HG03575 (cell line): Measurements from ENCODE around the gene NPAS2.

Experiments
- ATAC-seq: cut with Tn5 transposase; IDR thresholded peaks from one replicate; pipeline ENCODE4 v1.9.1; 2021; ENCODE audit not compliant: unreplicated experiment, insufficient number of reproducible peaks, low FRiP score; ENCODE audit errors: extremely low read depth

Gene NPAS2

DNA sequence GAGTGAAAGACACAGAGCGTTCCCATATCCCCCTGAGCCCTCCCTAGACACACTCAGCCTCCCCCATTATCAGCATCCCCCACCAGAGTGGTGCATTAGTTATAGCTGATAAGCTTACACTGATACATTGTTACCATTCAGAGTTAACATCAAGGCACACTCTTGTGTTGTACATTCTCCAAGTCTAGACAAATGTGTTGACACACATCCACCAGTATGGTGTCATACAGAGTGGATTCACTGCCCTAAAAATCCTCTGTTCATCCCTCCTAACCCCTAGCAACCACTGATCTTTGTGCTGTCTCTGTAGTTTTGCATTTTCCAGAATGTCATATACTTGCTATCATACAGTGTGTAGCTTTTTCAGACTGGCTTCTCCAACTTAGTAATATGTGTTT is 104.2 kb downstream of the NPAS2 start:
- no peak for ATAC-seq

DNA sequence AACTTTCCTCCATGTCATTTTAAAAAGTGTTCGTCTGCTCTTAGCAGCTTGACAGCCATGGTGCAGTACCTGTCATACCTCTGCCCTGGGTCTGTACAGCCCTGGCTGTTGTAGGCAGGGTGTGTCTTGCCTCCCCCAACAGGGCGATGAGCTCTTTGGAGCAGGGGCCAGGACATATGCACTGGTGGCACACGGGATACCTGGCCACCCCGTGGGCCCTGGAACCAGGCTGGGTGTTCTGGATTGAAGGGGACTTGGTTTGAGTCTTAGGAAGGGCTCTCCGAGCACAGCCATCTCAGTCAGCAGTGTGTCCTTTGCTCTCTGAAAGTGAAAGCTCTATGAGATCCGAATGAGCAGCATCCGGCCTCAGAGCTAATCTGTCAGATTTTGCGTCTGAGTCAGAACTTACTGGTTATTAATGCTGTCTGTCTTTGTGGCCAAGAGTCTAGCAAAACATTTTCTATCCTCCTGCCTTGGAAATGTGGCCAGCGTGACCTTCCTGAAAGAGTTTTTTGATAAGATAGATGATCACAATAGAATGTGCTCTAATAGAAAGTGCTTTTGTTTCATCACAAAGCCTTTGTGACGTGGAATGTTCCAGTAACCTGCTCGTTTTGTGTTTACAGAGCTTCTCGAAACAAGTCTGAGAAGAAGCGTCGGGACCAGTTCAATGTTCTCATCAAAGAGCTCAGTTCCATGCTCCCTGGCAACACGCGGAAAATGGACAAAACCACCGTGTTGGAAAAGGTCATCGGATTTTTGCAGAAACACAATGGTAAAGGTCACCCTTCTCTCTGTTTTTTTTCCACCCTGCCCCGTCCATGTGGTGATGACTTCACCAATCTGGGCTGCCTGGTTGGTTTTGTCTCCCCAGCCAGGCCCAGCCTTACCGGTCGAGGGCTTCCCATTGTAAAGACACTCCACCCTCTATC is 104.8 kb downstream of the NPAS2 start:
- no peak for ATAC-seq

DNA sequence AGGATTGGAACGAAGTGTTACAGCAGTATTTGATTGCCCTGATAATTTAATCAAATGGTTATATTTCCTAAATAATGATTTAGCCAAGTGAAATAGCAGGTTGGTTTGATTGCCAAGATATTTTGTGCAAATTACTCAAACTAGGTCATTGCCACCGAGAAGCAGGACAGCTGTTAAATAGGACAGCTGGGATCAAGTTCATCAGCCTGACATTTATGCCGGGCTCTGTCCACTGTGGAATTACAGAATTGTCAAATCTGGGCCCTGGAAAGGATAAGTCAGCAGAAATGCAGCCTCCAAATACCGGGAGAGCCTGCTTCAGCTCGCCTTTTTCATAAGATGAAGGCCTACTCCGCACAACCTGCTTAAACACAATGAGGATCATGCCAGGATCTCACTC is 108.3 kb downstream of the NPAS2 start:
- ATAC-seq: no peak

GRCh38 chr2:100929147-100929546 is 109.2 kb downstream of the NPAS2 start:
- no peak for ATAC-seq

DNA sequence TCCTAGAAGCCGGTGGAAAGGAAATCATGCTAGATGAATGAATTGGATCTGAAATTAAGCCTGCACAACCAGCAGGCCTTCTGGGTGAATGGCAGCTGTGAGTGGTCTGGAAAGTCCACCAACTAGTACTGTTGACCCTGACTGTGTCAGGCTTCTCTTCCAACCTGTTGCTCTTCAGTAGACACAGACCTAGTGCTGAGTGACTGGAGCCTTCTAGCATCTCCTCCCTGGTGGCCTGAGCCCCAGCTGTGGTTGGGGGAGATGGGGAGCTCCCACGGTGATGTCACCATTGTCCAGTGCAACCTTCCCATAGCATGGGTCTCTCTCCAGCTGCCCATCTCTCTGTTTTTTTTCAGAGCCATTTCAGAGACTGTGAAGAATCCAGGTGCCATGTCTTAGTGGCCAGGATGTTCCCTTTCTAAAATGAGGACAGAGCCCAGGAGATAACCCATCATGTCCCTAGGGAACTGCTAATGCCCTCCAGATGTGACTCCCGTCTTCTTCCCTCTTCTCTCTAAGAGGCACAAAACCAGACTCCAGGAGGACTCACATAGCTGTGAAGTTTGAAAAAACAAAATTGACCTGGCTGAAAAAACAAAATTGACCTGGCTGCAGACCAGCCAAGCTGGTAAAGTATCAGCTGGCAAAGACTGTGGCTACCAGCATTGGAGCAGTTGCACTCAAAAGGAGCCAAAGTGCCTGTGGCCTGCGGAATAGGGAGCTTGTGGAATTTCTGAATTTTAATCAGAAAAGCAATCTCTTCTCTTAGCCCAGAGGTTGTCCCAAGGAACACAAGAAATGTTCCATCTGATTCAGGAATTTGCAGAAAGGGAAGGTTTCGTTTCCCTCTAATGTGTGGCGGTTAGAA is 114.8 kb downstream of the NPAS2 start:
- no peak for ATAC-seq

GRCh38 chr2:100935372-100935752 is 115.4 kb downstream of the NPAS2 start:
- ATAC-seq: no peak

GRCh38 chr2:100936070-100936741 is 116.3 kb downstream of the NPAS2 start:
- no peak for ATAC-seq

DNA sequence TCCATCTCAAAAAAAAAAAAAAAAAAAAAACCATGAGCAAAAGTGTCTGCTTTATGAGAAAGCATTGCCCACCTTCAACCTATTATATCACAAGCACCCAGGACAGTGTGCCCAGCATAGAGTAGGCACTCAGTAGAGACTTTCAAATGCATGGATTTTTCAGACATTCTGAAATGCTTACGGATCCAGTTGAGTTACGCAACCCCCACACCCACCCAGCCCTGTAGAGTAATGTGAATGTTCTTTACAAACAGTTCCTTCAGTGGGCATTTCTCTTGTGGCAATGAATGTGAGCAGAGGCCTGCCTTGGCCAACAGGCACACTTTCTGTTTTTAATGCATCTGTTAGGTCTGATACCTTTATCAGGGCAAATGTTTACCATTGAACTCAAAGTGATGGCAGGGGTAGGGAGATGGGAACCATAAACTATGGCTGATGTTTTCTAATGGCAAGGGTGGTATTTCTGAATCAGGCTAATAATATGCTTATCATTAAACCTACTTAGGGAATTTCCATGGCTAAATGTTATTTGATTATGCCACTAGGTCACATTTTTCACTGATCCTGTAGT is 117.1 kb downstream of the NPAS2 start:
- no peak for ATAC-seq

- ATAC-seq: no peak
Observed at GRCh38 chr2:100938031-100939026, 118.4 kb downstream of the NPAS2 start.

DNA sequence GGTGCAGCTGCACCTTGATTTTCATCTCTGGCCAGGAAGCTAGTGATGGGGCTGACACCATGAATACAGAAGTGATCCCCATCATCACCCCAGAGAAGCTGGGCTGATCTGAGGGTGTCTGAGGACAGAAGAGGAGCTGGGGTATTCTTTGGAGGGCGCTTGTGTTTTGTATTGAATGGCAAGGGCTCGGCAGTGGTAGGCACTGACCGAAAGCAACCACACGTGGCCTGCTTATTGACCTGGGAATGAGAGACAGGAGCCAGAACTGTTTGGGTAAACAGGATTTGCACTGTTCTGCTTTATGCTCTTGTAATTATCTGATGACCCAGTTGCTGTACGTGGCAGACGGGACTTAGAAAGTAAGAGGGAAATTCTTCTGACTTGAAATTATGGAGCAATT is 119.5 kb downstream of the NPAS2 start:
- no peak for ATAC-seq

DNA sequence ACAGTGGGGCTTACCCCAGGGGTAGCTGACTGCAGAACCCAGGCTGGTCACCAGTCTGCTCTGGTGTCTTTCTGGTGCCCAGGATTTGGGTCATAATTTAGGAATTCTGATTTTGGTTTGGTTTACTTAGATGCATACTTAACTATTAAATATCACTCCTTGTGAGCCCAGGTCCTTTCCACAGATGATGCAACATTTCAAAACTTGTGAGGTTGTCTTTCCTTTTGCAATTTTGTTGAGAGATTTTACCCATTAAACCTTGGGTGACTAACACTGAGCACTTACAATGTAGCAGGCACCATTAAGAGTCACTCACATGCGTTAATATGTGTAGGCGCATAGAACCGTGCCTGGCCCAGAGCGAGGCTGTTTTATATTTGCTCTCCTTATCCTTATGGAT is 120.3 kb downstream of the NPAS2 start:
- ATAC-seq: no peak

- ATAC-seq: no peak
Observed at GRCh38 chr2:100940766-100941645, 121.1 kb downstream of the NPAS2 start.

DNA sequence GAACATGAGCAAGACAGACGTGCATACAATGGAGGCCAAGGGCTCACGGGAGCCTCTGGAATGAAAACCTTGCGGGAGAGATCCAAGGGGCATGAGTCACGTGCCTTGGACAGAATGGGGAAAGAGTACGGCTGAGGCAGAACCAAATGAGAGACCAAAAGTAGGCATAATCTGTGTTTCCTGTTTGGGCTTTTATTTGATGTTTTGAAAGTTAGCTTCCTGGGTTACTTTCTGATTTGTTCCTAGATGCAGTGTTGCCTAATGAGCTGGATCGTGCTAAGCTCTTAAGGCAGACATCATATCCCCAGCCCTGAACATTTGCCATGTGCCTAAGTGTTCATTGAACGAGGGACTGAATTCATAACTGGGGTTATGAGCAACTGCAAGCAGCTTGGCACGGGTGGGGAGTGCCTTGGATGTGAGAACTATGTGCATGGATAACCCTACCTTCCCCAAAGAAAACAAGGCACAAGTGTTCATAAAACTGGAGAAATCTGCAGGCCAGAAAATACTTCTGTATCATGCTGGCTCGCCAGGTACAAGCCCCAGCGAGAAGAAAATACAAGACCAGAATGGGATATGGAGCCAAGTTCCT is 121.8 kb downstream of the NPAS2 start:
- no peak for ATAC-seq

DNA sequence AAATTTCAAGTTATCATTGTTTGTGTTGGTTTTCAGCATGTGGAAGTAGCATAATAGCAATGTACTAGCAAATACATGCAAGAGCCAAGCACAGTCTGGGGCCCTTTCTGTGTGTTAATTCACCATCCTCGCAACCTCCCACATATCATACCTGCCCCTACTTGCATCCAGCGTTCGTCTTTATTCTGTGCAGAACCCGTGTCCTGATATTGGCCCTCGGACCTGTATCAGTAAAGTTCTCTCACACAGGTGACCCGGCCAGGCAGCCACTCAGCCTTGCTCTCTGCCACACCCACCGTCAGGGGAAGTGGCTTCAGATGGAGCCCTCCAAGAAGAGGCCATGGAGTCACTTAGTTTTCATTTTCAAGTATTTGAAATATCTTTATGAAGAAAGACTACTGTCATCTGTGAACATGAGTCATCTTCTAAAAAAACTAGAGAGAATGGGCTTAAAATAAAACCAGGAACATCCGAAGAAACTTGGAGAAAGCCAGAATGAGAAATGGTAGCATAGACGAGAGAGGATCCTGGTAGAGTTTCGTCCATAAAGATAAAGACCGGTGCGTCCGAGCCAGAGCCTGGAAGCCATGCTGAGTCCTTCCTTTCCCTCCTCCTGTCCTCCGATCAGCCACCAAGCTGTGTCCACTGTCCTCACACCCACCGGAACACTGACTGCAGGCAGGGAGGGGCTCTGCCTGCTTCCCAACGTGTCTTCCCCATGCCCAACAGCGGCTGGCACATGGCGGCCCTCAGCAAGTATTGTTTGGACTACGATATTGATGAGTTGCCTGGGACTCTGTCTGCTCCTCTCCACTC is 124.9 kb downstream of the NPAS2 start:
- ATAC-seq: no peak

GRCh38 chr2:100945433-100945740 is 125.4 kb downstream of the NPAS2 start:
- ATAC-seq: no peak

DNA sequence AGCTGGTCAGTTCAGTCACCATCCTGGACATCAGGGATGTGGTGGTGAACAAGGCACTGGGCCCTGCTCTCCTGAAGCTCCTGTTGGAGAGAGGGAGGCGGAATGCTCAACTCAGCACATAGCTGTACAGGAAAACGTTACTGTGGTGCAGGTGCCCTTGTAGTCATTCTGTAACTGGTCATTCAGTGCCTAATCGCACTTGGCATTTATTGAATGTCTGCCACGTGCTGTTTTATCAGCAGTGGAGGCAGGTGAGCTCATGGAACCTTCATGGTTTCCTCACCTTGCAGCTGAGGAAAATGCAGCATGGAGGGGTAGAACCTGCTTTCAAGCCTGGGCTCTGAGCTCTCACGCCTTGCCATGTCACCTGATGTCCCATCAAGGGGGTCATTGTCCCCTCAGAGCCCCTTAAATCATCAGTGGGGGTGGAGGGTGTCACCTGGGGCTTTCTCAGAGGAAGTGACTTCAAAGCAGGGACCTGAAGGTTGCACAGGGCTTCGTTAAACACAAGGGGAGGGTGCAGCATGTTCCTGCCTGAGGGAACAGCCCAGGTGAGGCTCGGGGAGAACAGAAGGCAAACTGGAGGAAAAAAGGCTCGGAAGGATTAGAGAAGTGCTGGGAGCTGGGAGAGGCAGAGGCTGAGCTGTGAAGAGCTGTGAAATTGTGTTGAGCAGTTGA is 126.1 kb downstream of the NPAS2 start:
- no peak for ATAC-seq
